ENCODE results near the gene DCLK1.

DCLK1 gene

GRCh38 chr13:36131222-36131930 is at the start of gene DCLK1:
DCLK1 (minus strand) TSS chr13:36131382.
- no peak for DNase-seq

GRCh38 chr13:36175621-36176020 is 44.4 kb upstream of the DCLK1 start:
- DNase-seq: no peak

GRCh38 chr13:36174923-36175322 is 43.7 kb upstream of the DCLK1 start:
- DNase-seq: no peak

- no peak for DNase-seq
These were observed 42.6 kb upstream of the DCLK1 start for GRCh38 chr13:36173571-36174322.

- no peak for DNase-seq
These were observed 34.9 kb upstream of the DCLK1 start for GRCh38 chr13:36166046-36166445.

GRCh38 chr13:36163809-36164308 is 32.7 kb upstream of the DCLK1 start:
- no peak for DNase-seq

GRCh38 chr13:36163286-36163685 is 32.1 kb upstream of the DCLK1 start:
- no peak for DNase-seq

GRCh38 chr13:36160297-36160696 is 29.1 kb upstream of the DCLK1 start:
- DNase-seq: no peak

- DNase-seq: no peak
These were observed 27.4 kb upstream of the DCLK1 start for GRCh38 chr13:36158611-36159010.

GRCh38 chr13:36157480-36157879 is 26.3 kb upstream of the DCLK1 start:
- DNase-seq: no peak

- no peak for DNase-seq
These were observed 23.5 kb upstream of the DCLK1 start for GRCh38 chr13:36154567-36155291.

GRCh38 chr13:36151591-36151990 is 20.4 kb upstream of the DCLK1 start:
- no peak for DNase-seq

- DNase-seq: no peak
These were observed 17.3 kb upstream of the DCLK1 start for GRCh38 chr13:36148446-36148845.

- DNase-seq: no peak
These were observed 16.1 kb upstream of the DCLK1 start for GRCh38 chr13:36147330-36147729.

- no peak for DNase-seq
These were observed 15.5 kb upstream of the DCLK1 start for GRCh38 chr13:36146511-36147269.

- no peak for DNase-seq
These were observed 12.6 kb upstream of the DCLK1 start for GRCh38 chr13:36143738-36144137.

GRCh38 chr13:36142735-36143134 is 11.6 kb upstream of the DCLK1 start:
- DNase-seq: no peak

- DNase-seq: no peak
These were observed 4.7 kb upstream of the DCLK1 start for GRCh38 chr13:36135876-36136275.

- DNase-seq: no peak
These were observed 3.5 kb upstream of the DCLK1 start for GRCh38 chr13:36134632-36135031.

GRCh38 chr13:36133950-36134626 is 2.9 kb upstream of the DCLK1 start:
- DNase-seq: no peak

- DNase-seq: no peak
These were observed 1.2 kb upstream of the DCLK1 start for GRCh38 chr13:36132376-36132775.

GRCh38 chr13:36131931-36132297 is 732 bp upstream of the DCLK1 start:
- DNase-seq: no peak

All from activated CD4-positive, alpha-beta T cell treated with anti-CD3 and anti-CD28 coated beads for 4 hours (primary cell).